Stimulated activated CD8-positive, alpha-beta memory T cell treated with anti-CD3 and anti-CD28 coated beads, Interleukin-4, amount 100 ng/mL, for 24 hours (primary cell): ENCODE data around the gene BMAL1.

ENCODE experiments used
- DNase-seq: peaks from one replicate; pipeline ENCODE4 v3.0.0-alpha.2; 2020; ENCODE audit warnings: low read depth

Gene BMAL1

DNA sequence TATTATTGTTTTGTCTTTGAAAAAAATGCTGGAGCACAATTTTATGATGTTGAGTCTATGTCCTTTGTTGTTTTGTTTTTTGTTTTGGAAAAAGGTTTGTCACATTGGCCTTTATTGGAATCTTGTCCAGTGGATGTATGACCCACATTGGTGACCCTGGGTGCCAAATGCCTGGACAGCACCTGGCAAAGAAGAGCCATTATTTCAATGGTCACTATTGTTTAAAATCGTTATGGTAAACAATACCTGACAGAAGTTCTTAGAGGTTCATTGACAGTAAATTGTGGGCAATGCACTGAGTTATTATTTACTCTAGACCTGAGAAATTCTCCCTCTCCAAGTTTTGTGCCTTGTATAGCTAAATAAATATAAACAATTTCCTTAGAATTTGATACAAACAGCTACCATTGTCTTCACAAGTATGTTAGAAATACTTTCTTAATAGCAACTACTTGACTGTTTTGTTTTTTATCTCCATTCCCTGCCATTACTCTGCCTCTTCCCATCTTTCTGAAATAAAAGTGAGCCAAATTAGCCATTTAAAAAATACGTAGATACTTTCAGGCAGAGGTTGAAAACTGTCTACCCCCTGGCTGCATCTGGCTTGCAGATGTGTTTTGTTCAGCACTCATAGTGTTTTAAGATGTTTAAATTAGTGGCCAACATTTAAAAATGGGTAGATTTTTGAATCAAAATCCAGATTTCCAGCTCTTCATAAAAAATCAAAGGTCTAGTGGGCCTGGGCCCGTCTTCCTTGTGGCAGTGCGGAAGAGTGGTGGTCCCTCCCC, 39.9 kb downstream of the BMAL1 start:
- DNase-seq: no peak

GRCh38 chr11:13318498-13319295, 41.1 kb downstream of the BMAL1 start:
- DNase-seq: no peak

GRCh38 chr11:13320688-13321087, 43.1 kb downstream of the BMAL1 start:
- DNase-seq: no peak

GRCh38 chr11:13321431-13321830, 43.8 kb downstream of the BMAL1 start:
- DNase-seq: no peak

- DNase-seq: no peak
Observed at GRCh38 chr11:13324141-13324540, 46.6 kb downstream of the BMAL1 start.

- DNase-seq: no peak
Observed at GRCh38 chr11:13324709-13325108, 47.1 kb downstream of the BMAL1 start.

- no peak for DNase-seq
Observed at GRCh38 chr11:13327421-13327820, 49.8 kb downstream of the BMAL1 start.

- DNase-seq: no peak
Observed at GRCh38 chr11:13328286-13328685, 50.7 kb downstream of the BMAL1 start.

GRCh38 chr11:13329670-13330356, 52.2 kb downstream of the BMAL1 start:
- no peak for DNase-seq

GRCh38 chr11:13332124-13332523, 54.5 kb downstream of the BMAL1 start:
- no peak for DNase-seq

- DNase-seq: no peak
Observed at GRCh38 chr11:13333456-13333957, 55.9 kb downstream of the BMAL1 start.

- no peak for DNase-seq
Observed at GRCh38 chr11:13334034-13334786, 56.6 kb downstream of the BMAL1 start.

GRCh38 chr11:13335319-13335718, 57.7 kb downstream of the BMAL1 start:
- DNase-seq: peak; percentile 46

DNA sequence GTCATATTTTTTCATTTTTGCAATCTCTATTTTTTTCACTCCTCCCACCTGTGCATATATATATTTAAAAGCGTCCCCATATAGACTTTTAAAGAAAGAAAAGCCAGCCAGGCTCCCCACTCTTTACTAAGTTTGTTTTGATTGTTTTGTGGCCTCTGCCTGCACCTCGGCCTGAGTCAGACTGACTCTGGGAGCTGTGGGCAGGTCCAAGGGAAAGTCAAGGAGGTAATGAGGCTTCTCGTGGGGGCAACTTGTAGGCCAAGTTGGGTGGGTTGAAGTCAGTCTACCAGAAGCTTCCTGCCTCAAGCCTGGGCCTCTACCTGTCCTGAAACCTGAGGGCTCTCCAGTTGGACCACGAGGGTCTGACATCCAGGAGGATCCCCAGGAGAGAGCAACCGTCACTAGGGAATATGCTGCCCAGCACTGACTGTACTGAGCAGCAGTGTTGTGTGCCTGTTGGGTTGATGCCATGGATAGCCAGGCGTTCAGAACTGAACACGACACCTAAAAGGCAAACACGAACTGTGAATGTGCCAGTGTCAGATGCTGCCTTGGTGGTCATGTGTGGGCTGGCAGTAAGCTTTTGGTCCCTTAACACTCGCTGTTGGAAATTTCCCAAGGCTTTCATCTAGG, 58.8 kb downstream of the BMAL1 start:
- no peak for DNase-seq

GRCh38 chr11:13338019-13338426, 60.4 kb downstream of the BMAL1 start:
- DNase-seq: no peak

DNA sequence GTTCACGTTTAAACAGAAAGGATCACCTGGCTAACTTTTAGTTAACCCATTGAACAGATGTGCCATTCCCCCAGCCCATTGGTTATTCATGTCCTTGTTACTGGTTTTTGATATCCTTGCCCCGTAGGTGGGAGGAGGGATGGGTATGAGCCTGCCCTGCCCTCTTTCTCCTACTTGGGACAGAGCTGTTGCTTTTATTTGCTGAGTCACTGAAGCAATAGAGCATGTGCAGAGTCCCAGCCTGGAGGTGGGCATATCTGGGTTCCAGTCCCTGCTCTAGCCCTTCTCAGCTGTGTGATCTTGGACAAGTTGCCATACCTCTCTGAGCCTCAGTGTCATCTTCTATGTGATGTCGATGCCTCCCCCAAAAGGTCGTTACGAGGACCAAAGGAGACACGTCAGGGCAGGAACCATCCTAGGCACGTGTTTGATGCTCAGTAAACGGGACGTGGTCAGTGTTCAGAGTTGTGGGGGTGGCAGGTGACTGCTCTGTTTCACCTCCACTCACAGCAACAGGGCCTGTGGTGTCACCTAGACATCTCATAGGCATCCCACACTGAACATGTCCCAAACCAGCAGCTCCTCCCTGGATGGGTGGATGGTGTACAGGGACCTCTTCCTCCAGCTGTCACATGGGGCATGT, 61.0 kb downstream of the BMAL1 start:
- no peak for DNase-seq

- DNase-seq: no peak
Observed at GRCh38 chr11:13339195-13340153, 61.9 kb downstream of the BMAL1 start.

GRCh38 chr11:13341026-13341425, 63.4 kb downstream of the BMAL1 start:
- no peak for DNase-seq

GRCh38 chr11:13343067-13343466, 65.5 kb downstream of the BMAL1 start:
- no peak for DNase-seq
